H1 (cell line): ENCODE data around the gene SCAMP5. TPM values are rescaled to one million over a fixed set of nuclear protein-coding genes. Genes with fewer than 3 reads are reported as not detected.

ENCODE experiments used
- ASH2L ChIP-seq: fragments of 200-600, 300-600 bp; sonication (generic); IDR thresholded peaks from one replicate; pipeline ENCODE4 v1.7.1; 2017; ENCODE audit warnings: low read length
- BRCA1 ChIP-seq: IDR thresholded peaks from 2 replicates; pipeline ENCODE4 v1.6.1; 2012; ENCODE audit warnings: low read depth, low read length, improper control_type of control experiment
- CBX5 ChIP-seq: fragments of 300-800, 300-1000 bp; sonication (generic); IDR thresholded peaks from 2 replicates; pipeline ENCODE4 v1.7.1; 2016; ENCODE audit warnings: antibody characterized with exemption, low read length, low read depth
- E2F6 ChIP-seq: IDR thresholded peaks from 2 replicates; pipeline ENCODE4 v1.6.1; 2012; ENCODE audit warnings: inconsistent platforms
- EGR1 ChIP-seq: IDR thresholded peaks from 2 replicates; pipeline ENCODE4 v1.6.1; 2011; ENCODE audit warnings: low read depth, low read length, borderline replicate concordance
- EZH2 ChIP-seq: fragments of 200-600 bp; sonication (generic); IDR thresholded peaks from 2 replicates; pipeline ENCODE4 v1.7.1; 2012; ENCODE audit warnings: low read depth, mild to moderate bottlenecking, moderate library complexity, low read length, inconsistent platforms; ENCODE audit not compliant: severe bottlenecking
- GTF2F1 ChIP-seq: IDR thresholded peaks from 2 replicates; pipeline ENCODE4 v1.6.1; 2012; ENCODE audit warnings: low read depth, low read length, improper control_type of control experiment, borderline replicate concordance
- KDM5A ChIP-seq: fragments of 200-600 bp; IDR thresholded peaks from 2 replicates; pipeline ENCODE4 v1.7.1; 2012; ENCODE audit warnings: mild to moderate bottlenecking, low read length, inconsistent platforms, mixed read lengths
- polyA plus RNA-seq, 7 experiments: library from polyadenylated mRNA; depleted of rRNA in 3 of 7; stranded (reverse) in 5 of 7; unstranded in 2 of 7; fragments of >200 nt in 5 of 7; fragments of 200-250 nt in 2 of 7; gene quantifications; 1 replicate in 5 of 7; 2 replicates in 1 of 7; 4 replicates in 1 of 7; pipeline versions ENCODE4 v1.2.1 to v1.2.3, GENCODE V29; 2011 to 2013; ENCODE audit warnings: missing spikeins in 2 of 7, mixed read lengths in 2 of 7
- total RNA-seq: library from RNA; stranded (reverse); fragmentation: NEBNext Ultra II Directional; extraction: Animal tissue kit (Norgen Biotek cat#: 25700); gene quantifications from 2 replicates; pipeline ENCODE4 v1.2.1, GENCODE V29; 2021
- TF ChIP-seq, protein P1 (sequence below): IDR thresholded peaks from 2 replicates; pipeline ENCODE4 v1.6.1; 2011; ENCODE audit warnings: low read length, improper control_type of control experiment

Gene SCAMP5
- total and polyA plus RNA-seq, 2 of the 8 experiments (the other 6 are each of a cell fraction or from before 2014, with no cell fraction given): 55.4 to 94.7 TPM

DNA sequence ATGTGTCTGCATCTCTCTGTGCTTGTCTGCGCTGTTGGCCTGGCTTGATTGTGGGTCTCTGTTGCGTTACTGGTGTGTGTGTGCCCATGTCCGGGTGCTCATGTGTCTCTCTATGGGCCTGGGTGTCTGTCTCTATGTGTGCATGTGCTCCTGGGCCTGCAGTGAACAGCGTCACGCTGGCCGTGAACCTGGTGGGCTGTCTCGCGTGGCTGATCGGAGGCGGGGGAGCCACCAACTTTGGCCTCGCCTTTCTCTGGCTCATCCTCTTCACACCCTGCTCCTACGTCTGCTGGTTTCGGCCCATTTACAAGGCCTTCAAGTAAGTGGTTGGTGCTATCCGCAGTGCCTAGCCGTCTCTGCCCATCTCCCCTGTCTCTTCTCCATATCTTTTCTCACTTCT is 21.1 kb downstream of the SCAMP5 start (continued):
- TF ChIP-seq CBX5 (no peak), E2F6 (no peak), EGR1 (no peak), ASH2L (no peak), BRCA1 (no peak), EZH2 (no peak), GTF2F1 (no peak), KDM5A (no peak)
- TF ChIP-seq, protein P1, sequence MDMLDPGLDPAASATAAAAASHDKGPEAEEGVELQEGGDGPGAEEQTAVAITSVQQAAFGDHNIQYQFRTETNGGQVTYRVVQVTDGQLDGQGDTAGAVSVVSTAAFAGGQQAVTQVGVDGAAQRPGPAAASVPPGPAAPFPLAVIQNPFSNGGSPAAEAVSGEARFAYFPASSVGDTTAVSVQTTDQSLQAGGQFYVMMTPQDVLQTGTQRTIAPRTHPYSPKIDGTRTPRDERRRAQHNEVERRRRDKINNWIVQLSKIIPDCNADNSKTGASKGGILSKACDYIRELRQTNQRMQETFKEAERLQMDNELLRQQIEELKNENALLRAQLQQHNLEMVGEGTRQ: no peak
